GM19455 (cell line): ENCODE measurements around the gene CTNNA3.

Experiments used
- ATAC-seq: cut with Tn5 transposase; IDR thresholded peaks from one replicate; pipeline ENCODE4 v1.9.1; 2021; ENCODE audit not compliant: unreplicated experiment

CTNNA3 gene

GRCh38 chr10:66273966-66274519 lies 1422.0 kb downstream of the CTNNA3 start:
- no peak for ATAC-seq

DNA sequence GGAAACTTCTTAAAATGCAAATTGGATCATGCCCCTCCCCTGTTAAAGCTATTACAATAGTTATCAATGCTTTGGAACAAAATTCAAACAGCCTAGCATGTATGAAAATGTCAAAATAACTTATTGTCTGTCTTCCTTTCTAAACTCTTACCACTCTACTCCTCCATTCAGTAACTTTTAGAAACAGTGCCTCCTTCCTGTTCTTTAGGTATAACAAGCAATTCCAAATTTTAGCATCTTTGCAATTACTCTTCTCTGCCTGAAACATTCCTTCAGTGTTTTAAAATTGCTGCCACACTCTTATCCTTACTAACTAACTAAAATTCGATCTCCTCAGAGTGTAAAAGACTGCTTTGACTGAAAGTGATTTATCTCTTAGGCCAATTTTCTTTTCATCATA lies 1430.6 kb downstream of the CTNNA3 start:
- no peak for ATAC-seq

- ATAC-seq, result no peak
Measured at GRCh38 chr10:66259836-66260235, 1436.2 kb downstream of the CTNNA3 start.

DNA sequence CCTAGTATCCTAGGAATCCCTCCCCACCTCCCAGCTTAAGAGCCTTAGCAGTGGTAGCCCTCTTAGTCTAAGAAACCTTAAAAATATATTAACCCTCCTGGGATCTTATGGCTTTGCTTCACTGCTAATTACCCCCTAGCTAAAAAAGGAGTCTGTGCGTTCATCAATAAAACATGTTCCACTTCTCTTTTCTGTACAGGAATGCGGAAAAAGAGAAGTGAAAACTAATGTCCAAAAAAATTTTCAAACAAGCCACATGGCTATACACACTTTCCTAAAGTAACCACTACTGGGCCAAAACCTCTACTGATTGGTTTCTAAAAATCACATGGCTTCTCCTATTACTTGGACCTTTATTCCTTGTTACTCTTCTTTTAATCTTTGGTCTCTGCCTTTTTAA lies 1437.3 kb downstream of the CTNNA3 start:
- ATAC-seq, result no peak

- ATAC-seq, result no peak
Measured at GRCh38 chr10:66257801-66258200, 1438.2 kb downstream of the CTNNA3 start.

DNA sequence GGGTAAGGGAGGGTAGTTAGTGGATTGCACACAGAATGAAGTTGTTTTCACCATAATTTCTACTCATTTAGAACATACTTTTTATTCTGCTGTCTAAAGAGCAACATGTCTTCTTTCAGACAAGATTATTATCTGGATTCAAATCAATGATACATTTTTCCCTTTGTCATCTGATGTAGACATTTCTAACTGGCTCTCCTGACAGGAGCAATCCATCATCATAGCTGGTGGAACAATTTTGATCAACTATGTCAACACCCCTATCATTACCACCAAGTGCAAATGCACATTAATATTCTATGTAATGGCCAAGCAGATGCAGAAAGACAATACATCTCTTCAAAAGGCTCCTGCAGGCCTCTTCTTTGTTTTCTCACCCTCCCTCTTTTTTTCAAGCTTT lies 1443.0 kb downstream of the CTNNA3 start:
- no peak for ATAC-seq

- ATAC-seq, result no peak
Measured at GRCh38 chr10:66246177-66246576, 1449.8 kb downstream of the CTNNA3 start.

- ATAC-seq, result no peak
Measured at GRCh38 chr10:66244953-66245352, 1451.0 kb downstream of the CTNNA3 start.

GRCh38 chr10:66242885-66243284 lies 1453.1 kb downstream of the CTNNA3 start:
- no peak for ATAC-seq

DNA sequence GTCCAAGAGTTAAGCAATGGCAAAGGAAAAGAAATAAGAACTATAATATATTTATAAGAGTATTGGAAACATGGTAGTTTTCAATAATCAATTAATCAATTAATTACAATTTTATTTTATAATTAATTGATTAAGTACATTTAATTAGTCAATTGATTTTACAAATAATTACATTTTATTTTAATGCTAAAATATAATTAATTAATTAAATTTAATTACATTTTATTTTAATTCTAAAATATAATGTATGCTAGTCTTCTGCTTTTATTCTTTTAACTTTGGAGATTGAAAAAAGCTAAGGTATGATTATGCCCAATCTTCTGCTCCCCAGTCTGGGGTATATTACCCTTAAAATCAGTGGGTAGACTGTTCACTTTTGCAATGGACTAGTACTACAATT lies 1456.9 kb downstream of the CTNNA3 start:
- ATAC-seq, result no peak

DNA sequence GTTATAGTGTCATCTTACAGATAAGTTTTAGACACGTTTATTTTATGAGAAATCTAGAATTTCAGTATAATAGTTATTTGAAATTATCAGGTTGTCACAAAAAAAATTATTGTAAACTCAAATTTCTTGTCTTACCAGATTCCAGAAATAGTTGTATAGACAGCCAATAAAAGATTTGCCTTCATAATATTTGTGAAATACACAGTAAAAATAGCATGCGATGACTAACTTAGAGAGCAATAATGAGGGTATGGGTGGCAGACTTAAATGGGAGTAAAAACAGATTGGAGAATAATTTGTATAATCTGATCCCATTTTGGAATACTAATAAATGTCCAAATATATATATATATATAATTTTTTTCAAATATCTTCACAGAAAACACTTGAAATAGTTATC lies 1457.7 kb downstream of the CTNNA3 start:
- ATAC-seq, result no peak

- no peak for ATAC-seq
Measured at GRCh38 chr10:66234872-66235271, 1461.1 kb downstream of the CTNNA3 start.

- no peak for ATAC-seq
Measured at GRCh38 chr10:66228887-66229286, 1467.1 kb downstream of the CTNNA3 start.

DNA sequence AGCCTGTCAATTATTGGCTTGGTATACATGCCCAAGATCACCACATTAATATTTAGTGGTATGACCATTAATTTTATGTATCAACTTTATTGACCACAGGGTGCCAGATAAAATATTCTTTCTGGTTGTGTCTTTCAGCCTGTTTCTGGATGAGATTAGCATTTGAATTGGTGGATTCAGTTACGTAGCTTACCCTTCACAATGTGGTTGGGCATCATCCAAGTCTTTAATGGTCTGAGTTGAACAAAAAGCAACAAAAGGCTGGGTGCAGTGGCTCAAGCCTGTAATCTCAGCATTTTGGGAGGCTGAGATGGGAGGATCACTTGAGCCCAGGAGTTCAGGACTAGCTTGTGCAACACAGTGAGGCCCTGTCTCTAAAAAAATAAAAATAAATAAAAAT lies 1472.3 kb downstream of the CTNNA3 start:
- ATAC-seq, result no peak

DNA sequence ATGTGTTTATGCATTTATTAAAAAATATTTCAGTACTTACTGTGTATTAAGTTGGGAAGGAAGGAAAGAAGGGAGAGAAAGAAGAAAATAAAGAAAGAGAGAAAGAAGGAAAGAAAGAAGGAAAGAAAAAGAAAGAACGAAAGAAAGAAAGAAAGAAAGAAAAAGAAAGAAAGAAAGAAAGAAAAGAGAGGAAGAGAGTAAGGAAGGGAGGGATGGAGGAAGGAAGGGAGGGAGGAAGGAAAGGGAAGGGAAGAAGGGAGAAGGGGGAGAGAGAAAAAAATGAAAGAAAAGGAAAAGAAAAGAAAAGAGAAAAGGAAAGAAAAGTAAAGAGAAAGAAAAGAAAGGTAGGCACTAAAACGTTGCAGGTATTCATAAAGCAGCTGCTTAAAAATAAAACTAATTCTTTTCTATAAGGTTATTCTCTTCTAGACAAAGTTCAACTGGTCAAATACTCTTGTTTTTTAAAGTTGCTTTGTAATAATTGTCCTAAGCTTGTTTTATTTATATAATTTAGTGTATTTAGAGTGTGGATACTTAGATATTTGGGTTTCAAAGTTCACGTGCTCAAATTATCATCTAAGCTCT lies 1473.4 kb downstream of the CTNNA3 start:
- no peak for ATAC-seq

DNA sequence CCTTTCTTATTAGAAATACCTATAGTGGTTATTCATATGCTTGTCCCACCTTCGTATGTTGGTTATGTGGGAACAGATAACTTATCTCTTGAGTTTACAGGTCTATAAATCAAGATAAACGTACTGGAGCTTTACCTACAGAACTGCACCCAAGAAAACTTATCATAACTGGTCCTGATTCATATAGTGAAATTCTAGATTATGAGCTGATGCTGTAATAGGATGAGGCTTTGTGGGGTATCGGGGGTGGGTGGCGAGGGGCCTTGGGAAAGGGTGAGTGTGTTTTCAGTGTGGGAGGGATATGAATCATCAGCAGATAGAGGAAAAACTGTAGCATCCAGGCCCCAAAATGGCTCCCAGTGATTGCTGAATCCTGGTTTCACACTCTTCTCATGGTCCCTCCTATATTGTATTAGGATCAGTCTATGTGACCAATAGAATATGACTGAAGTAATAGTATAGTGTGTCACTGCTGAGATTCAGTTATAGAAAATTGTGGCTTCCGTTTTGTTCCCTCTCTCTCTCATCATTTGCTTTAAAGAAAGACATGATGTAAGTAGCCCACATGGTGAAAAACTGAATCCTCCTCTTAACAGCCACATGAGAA lies 1476.9 kb downstream of the CTNNA3 start:
- ATAC-seq, result no peak

DNA sequence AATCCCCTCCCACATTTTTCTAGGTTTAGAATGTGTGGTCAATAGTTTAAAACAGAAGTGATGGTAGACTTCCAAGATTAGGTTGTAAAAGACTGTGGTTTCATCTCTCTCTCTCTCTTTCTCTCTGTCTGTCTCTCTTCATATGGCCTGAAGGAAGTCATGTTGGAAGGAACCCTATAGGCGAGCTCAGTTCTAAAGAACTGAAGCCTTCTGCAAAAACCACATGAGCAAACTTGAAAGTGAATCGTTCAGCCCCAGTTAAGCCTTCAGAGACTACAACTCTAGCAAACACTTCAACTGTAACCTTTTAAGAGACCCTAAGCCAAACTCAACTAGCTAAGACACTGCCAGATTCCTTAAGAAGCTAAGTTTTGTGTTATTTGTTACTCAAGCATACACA lies 1477.7 kb downstream of the CTNNA3 start:
- no peak for ATAC-seq

- no peak for ATAC-seq
Measured at GRCh38 chr10:66215920-66216319, 1480.1 kb downstream of the CTNNA3 start.

DNA sequence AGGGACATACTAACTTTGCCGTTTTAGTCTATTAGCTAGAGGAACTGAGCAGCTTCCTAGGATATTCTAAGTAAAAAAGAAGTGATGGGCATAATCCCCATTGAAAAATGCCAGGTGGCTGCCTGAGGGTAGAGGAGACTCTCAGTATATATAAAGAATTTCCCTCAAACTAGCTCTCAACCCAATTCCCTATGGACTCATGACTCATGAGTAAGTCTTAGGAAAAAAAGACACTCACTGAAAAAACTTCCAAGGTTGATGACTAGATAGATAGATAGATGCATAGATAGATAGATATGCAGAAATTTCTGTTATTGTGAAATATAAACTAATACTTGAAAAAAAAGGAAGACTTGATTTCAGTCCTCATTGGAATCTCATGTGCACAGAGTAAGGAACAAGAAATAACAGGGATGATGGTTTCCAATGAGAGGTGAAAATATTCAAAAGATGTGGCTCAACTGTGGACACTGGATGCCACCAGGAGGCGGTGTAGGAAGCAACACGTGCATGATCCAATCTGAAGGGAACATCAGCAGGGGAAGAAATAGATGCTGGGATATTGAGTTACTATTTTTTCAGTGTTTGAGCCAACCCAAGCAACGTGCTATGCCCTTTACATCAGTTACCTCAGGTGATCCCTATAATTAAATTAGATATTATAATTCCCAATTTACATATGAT lies 1481.1 kb downstream of the CTNNA3 start:
- ATAC-seq, result no peak

DNA sequence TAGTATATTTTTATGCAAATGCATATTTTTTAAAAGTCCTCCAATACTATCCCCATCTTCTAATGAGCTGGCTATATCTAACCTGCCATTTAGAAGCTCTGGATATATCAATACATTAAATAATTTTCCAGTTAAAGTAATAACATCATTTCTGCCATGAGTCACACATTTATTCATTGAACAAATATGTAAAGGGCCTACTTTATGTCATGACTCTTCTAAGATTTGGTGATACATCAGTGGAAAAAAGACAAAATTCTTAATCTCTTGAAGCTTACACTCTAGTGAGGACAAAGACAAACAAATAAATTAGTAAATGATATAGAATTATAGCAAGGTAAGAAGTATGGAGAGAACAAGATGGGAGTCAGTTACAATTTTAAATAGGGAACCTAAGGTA lies 1487.0 kb downstream of the CTNNA3 start:
- no peak for ATAC-seq

DNA sequence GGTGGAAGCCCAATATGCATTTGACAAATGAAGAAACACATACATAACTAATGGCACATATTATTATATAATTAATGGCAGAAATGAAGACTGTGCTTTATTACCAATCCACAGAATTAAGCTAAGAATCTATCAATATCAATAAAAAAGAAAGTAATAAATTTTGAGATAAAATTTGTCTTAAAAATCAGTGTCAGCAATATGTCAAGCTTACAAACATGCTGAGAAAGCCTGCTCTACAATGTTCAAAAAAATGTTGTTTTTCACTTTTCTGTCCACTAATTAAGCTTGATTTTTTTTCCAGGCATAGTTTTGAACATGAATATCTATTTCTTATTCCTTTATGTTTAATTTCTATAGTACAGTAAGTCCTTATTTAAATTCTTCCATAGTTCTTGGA lies 1491.2 kb downstream of the CTNNA3 start:
- no peak for ATAC-seq

DNA sequence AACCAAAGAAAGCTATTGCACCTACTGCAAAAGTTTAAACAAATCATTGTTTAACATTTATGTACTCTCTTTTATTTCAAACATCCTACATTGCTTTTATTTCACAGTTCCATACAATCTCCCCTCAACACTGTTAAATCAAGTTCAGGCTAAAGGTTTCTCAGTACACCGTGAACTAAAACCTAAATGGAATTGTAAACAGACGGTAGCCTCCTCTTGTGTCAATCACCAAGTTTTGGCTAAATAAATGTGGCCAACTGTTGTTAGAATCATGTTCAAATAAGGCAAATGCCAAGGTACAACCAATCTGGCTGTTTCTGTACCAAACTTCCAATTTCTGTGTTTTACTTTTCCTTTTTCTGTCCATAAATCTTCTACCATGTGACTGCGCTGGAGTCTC lies 1493.9 kb downstream of the CTNNA3 start:
- no peak for ATAC-seq
